ENCODE measurements around the gene MGAT3.

Gene MGAT3

GRCh38 chr22:39474351-39475111 is 17.7 kb downstream of the MGAT3 start:
- TF ChIP-seq, protein P1, sequence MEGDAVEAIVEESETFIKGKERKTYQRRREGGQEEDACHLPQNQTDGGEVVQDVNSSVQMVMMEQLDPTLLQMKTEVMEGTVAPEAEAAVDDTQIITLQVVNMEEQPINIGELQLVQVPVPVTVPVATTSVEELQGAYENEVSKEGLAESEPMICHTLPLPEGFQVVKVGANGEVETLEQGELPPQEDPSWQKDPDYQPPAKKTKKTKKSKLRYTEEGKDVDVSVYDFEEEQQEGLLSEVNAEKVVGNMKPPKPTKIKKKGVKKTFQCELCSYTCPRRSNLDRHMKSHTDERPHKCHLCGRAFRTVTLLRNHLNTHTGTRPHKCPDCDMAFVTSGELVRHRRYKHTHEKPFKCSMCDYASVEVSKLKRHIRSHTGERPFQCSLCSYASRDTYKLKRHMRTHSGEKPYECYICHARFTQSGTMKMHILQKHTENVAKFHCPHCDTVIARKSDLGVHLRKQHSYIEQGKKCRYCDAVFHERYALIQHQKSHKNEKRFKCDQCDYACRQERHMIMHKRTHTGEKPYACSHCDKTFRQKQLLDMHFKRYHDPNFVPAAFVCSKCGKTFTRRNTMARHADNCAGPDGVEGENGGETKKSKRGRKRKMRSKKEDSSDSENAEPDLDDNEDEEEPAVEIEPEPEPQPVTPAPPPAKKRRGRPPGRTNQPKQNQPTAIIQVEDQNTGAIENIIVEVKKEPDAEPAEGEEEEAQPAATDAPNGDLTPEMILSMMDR (IDR thresholded peaks at IDR 0.05; ENCODE audit: low read depth, low read length) = no peak
- Histone ChIP-seq H3K27me3 (no peaks in the 10 kb centered on the region), H3K4me3 (ENCODE audit: low read depth, low read length) (no peak overlapping the region), H3K36me3 (no peaks in the 10 kb centered on the region), H3K9me3 (no peaks in the 10 kb centered on the region), H3K4me1 (peaks cover 39% of the 10 kb centered on the region)
- DNase-seq = peak; percentile 55

DNA sequence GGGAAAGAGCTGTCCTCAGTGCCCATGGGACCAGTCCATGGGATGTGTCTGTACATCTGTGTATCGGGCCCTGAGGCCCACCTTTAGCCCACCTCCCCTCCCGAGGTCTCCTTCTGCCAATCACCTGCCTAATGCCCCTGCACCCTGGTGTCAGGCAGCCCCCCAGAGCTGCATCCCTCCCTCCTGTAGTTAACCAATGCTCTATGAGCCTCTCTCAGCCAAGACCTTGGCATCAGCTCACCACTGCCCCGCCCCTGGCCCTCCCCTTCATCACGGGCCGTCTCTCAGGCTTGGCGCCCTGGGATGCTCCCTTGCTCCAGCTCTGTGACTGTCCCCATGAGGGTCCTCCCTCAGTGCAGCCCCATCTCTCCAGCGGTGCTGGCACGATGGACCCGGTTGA is 18.5 kb downstream of the MGAT3 start:
- Histone ChIP-seq H3K27me3 (no peaks in the 10 kb centered on the region), H3K4me1 (peaks cover 33% of the 10 kb centered on the region), H3K4me3 (ENCODE audit: low read depth, low read length) (no peak overlapping the region), H3K9me3 (no peaks in the 10 kb centered on the region), H3K36me3 (no peaks in the 10 kb centered on the region)
- DNase-seq = peak; percentile 44
- TF ChIP-seq, protein P1 (IDR thresholded peaks at IDR 0.05; ENCODE audit: low read depth, low read length) = no peak

DNA sequence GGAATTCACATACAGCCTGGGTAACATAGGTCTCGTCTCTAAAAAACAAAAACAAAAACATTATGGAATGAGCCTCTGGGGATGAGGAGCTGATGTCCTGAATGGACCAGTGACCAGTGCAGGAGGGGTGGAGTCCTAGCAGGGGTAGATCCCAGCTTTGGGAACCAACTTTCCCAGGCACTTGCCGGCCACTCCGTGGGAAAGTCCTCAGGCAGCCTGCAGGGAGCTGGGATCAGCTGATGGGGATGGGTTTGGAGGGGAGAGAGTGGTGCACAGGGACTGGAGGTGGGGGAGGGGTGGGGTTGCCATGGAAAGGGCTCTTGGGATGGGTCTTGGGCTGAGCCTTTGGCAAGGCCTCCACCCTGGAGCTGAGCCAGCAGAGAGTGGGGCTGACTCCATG is 19.1 kb downstream of the MGAT3 start:
- Histone ChIP-seq H3K36me3 (no peaks in the 10 kb centered on the region), H3K4me1 (peaks cover 27% of the 10 kb centered on the region), H3K27me3 (no peaks in the 10 kb centered on the region), H3K4me3 (ENCODE audit: low read depth, low read length) (no peak overlapping the region), H3K9me3 (no peaks in the 10 kb centered on the region)
- no peak for DNase-seq
- TF ChIP-seq, protein P1 (IDR thresholded peaks at IDR 0.05; ENCODE audit: low read depth, low read length) = no peak

DNA sequence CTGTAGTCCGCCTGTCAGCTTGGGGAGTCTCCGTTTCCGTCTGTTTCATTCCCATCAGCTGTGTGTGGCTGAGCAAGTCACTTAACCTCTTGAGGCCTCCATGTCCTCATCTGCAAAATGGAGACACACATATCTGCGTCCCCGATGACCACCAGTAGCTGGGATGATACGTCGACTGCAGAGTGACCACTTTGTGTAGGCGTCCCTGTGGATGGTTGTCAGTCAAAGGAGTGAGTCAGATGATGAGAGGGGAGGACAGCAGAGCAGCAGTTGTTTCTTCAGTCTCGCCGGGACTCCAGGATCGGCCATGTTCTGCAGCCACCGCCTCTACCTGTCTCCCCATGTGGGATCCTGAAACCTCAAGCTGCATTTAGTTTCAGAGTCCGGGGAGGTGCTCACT is 19.9 kb downstream of the MGAT3 start:
- TF ChIP-seq, protein P1 (IDR thresholded peaks at IDR 0.05; ENCODE audit: low read depth, low read length) = no peak
- H3K4me1 ChIP-seq = peaks cover 24% of the 10 kb centered on the region
- no peak for DNase-seq
- no peaks in the 10 kb centered on the region for H3K27me3 ChIP-seq
- H3K9me3 ChIP-seq = no peaks in the 10 kb centered on the region
- H3K36me3 ChIP-seq = no peaks in the 10 kb centered on the region
- H3K4me3 ChIP-seq (ENCODE audit: low read depth, low read length) = no peak overlapping the region

DNA sequence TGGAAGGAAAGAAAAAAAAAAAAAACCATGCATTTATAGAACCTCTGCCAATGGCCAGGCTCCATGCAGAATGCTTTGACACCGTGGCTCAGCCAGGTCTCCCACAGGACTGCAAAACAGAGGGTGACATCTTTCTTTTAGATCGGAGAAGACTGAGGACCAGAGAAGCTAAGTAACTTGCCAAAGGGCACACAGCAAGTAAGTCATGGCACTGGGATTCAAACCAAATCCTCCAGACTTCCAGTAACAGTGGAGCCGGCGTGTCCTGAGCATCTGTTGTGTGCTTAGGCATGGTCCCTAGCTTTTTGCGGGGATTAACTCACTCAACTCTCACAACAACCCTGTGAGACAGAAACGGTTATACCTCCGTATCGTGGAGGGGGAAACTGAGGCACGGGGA is 20.7 kb downstream of the MGAT3 start:
- no peak for DNase-seq

GRCh38 chr22:39478441-39478850 is 21.6 kb downstream of the MGAT3 start:
- H3K4me3 ChIP-seq (ENCODE audit: low read depth, low read length) = no peak overlapping the region
- no peaks in the 10 kb centered on the region for H3K9me3 ChIP-seq
- no peak for DNase-seq
- H3K27me3 ChIP-seq = no peaks in the 10 kb centered on the region
- TF ChIP-seq, protein P1 (IDR thresholded peaks at IDR 0.05; ENCODE audit: low read depth, low read length) = no peak
- H3K36me3 ChIP-seq = no peaks in the 10 kb centered on the region
- H3K4me1 ChIP-seq = peaks cover 22% of the 10 kb centered on the region

More for the DNA sequence above, 20.7 kb downstream of the MGAT3 start:
- Histone ChIP-seq H3K36me3 (no peaks in the 10 kb centered on the region), H3K27me3 (no peaks in the 10 kb centered on the region), H3K9me3 (no peaks in the 10 kb centered on the region), H3K4me3 (ENCODE audit: low read depth, low read length) (no peak overlapping the region), H3K4me1 (peaks cover 22% of the 10 kb centered on the region)
- TF ChIP-seq, protein P1 (IDR thresholded peaks at IDR 0.05; ENCODE audit: low read depth, low read length) = no peak
